ENCODE measurements around the gene ARF1. TPM values are rescaled to one million over a fixed set of nuclear protein-coding genes. Genes with fewer than 3 reads are reported as not detected.

Gene ARF1
- total RNA-seq, 2 donors from 2014 or later, result 366 to 375 TPM

- Histone ChIP-seq H3K27me3 (replicated peaks; ENCODE audit: insufficient read depth) (no peaks in the 10 kb centered on the region), H3K4me3 (no peak overlapping the region), H3K27ac (no peak overlapping the region), H3K4me1 (ENCODE audit: control insufficient read depth in 1 of 2, low read depth in 2 of 2) (no peaks in the 10 kb centered on the region), H3K36me3 (no peaks in the 10 kb centered on the region), H3K9me3 (no peaks in the 10 kb centered on the region)
- TF ChIP-seq, protein P1, sequence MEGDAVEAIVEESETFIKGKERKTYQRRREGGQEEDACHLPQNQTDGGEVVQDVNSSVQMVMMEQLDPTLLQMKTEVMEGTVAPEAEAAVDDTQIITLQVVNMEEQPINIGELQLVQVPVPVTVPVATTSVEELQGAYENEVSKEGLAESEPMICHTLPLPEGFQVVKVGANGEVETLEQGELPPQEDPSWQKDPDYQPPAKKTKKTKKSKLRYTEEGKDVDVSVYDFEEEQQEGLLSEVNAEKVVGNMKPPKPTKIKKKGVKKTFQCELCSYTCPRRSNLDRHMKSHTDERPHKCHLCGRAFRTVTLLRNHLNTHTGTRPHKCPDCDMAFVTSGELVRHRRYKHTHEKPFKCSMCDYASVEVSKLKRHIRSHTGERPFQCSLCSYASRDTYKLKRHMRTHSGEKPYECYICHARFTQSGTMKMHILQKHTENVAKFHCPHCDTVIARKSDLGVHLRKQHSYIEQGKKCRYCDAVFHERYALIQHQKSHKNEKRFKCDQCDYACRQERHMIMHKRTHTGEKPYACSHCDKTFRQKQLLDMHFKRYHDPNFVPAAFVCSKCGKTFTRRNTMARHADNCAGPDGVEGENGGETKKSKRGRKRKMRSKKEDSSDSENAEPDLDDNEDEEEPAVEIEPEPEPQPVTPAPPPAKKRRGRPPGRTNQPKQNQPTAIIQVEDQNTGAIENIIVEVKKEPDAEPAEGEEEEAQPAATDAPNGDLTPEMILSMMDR (IDR thresholded peaks at IDR 0.05), result no peak
- no peak for DNase-seq (ENCODE audit: low spot score)
- ATAC-seq (ENCODE audit: insufficient number of reproducible peaks, low FRiP score, low read depth), result no peak
These were observed 10.5 kb upstream of the ARF1 start for GRCh38 chr1:228071839-228072657.

GRCh38 chr1:228072658-228073043 lies 9.9 kb upstream of the ARF1 start:
- Histone ChIP-seq H3K4me3 (no peak overlapping the region), H3K9me3 (no peaks in the 10 kb centered on the region), H3K4me1 (ENCODE audit: control insufficient read depth in 1 of 2, low read depth in 2 of 2) (no peaks in the 10 kb centered on the region), H3K36me3 (no peaks in the 10 kb centered on the region), H3K27me3 (replicated peaks; ENCODE audit: insufficient read depth) (no peaks in the 10 kb centered on the region), H3K27ac (no peak overlapping the region)
- no peak for DNase-seq (ENCODE audit: low spot score)
- no peak for ATAC-seq (ENCODE audit: insufficient number of reproducible peaks, low FRiP score, low read depth)
- TF ChIP-seq, protein P1 (IDR thresholded peaks at IDR 0.05), result no peak

- H3K27ac ChIP-seq, result no peak overlapping the region
- H3K27me3 ChIP-seq (replicated peaks; ENCODE audit: insufficient read depth), result no peaks in the 10 kb centered on the region
- H3K9me3 ChIP-seq, result no peaks in the 10 kb centered on the region
- no peaks in the 10 kb centered on the region for H3K36me3 ChIP-seq
- no peaks in the 10 kb centered on the region for H3K4me1 ChIP-seq (ENCODE audit: control insufficient read depth in 1 of 2, low read depth in 2 of 2)
- ATAC-seq (ENCODE audit: insufficient number of reproducible peaks, low FRiP score, low read depth), result no peak
- no peak for DNase-seq (ENCODE audit: low spot score)
- TF ChIP-seq, protein P1 (IDR thresholded peaks at IDR 0.05), result no peak
- no peak overlapping the region for H3K4me3 ChIP-seq
These were observed 9.2 kb upstream of the ARF1 start for GRCh38 chr1:228073061-228073856.

GRCh38 chr1:228073857-228074545 lies 8.5 kb upstream of the ARF1 start:
- H3K4me1 ChIP-seq (ENCODE audit: control insufficient read depth in 1 of 2, low read depth in 2 of 2), result no peaks in the 10 kb centered on the region
- DNase-seq (ENCODE audit: low spot score) (no peak), ATAC-seq (ENCODE audit: insufficient number of reproducible peaks, low FRiP score, low read depth) (no peak)
- H3K9me3 ChIP-seq, result no peaks in the 10 kb centered on the region
- H3K27me3 ChIP-seq (replicated peaks; ENCODE audit: insufficient read depth), result no peaks in the 10 kb centered on the region
- H3K36me3 ChIP-seq, result no peaks in the 10 kb centered on the region
- no peak overlapping the region for H3K4me3 ChIP-seq
- H3K27ac ChIP-seq, result no peak overlapping the region
- TF ChIP-seq, protein P1 (IDR thresholded peaks at IDR 0.05), result no peak
